NCI-H1436 treated with DMSO at 0.1 percent for 48 hours (cell line): ENCODE results near the gene ERBB4.

Experiments
- DNase-seq: peaks from one replicate; lab custom pipeline; 2025; lab: John Stamatoyannopoulos, UW

The ERBB4 gene

DNA sequence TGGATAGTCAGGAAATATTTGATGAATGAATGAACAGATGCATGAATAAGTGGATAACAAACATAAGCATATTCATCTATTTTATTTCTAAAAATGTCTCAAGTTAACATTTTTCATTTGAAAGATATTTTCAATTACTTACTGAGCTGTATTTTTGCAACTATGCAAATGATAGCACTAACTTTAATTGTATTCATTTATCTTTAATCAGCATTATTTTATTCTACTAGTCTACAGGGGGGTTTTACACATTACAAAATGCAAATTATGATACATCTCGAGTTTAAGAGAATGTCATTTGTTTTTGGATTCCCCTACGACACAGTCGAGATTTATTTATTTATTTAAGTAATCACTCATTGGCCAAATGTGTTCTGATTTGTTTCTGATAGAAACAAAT, 530.6 kb downstream of the ERBB4 start:
- DNase-seq: no peak

DNA sequence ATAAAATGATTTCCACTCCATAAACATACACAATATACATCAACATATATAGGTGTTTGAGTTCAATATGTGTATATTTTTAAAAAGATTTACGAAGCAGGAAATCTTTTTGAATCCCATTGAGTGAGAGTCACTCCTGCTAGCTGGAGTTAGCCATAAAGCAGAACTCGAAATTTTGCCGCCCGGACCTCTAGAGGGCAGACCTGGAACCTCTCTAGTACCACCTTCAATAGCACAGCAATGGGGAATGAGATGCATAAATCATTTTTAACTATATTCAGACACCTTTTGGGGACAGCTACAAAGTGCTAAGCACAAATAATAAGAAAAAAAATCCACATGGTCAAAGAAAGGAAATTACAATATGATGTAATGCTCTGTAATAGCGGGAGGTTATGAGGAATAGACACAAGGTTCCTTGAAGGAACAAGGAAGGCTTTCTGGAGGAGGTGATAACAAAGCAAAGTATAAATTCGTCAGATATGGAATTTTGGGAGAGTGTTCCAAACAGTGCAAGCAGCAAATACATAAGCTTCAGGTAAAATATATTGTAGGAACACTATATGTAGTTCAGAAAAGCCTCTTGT, 533.4 kb downstream of the ERBB4 start:
- DNase-seq: no peak

- DNase-seq: no peak
These were observed 537.3 kb downstream of the ERBB4 start for GRCh38 chr2:212001325-212001724.

DNA sequence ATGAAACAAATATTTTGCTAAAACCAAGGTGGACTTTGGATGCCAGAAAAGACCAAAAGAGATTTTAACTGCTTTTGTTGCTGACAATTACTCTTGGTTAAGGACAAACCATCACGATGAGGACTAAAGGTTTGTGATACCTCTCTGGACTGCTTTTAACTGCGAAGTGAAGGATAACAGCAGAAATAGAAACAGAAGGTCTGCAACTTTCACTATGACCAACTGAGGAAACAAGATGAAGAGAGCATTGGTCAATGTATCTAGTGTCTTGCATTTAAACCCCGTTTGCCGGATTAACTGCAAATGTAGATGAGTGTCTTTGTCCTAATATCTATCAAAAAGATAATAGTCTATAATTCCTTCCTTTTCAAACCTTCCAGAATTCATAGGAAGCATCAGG, 541.7 kb downstream of the ERBB4 start:
- DNase-seq: no peak

DNA sequence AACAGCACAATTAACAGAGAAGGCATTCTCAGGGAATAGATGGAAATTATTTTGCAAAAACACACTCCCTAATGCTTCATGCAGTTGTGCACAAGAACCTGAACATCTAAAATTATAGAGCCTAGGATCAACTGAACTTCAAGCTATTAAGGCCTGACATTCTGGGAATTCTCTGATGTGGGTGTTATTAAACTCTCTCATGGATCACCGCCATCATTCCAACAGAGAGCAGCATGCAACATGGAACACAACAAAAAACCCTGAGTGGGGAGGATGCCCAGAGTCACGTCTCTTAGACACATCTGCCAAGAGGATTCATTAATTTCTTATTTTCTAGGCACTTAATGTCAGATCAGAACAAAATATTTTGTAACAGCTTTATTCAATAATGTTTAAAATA, 543.8 kb downstream of the ERBB4 start:
- DNase-seq: no peak

DNA sequence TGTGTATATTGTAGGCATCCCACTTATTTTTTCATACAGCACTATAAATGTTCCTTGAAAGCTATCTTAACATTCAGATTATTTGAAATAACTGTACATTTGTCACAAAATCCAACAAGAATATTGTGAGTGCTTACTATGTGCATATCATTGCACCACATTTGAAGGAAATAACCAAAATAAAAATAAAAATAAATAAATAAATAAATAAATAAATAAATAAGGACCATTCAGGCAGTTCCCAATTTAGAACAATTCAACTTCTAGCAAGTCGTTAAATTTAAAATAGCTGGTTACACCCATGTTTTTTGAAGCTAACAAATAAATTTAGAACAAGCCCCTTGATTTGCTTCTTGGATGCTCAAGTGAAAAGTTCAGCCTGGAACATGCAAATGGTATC, 548.3 kb downstream of the ERBB4 start:
- DNase-seq: no peak

- no peak for DNase-seq
These were observed 552.3 kb downstream of the ERBB4 start for GRCh38 chr2:211986313-211986712.

DNA sequence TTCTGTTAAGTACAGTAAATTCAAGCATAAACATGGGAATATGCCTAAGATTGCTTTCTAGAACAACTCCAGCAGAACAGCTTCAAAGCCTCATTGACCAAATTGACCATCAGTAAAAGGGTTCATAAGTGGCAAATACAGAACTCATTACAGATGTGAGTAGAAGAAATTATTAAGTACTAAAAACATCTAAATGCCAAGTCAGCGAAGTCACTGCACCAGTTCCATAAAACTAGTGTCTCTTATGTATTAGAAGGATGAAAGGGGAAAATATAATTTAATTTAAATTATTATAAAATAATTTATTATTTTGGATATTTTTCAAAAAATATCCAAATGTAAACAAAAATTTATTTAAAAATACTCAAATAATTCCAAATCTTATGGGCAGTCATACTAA, 553.2 kb downstream of the ERBB4 start:
- DNase-seq: no peak

DNA sequence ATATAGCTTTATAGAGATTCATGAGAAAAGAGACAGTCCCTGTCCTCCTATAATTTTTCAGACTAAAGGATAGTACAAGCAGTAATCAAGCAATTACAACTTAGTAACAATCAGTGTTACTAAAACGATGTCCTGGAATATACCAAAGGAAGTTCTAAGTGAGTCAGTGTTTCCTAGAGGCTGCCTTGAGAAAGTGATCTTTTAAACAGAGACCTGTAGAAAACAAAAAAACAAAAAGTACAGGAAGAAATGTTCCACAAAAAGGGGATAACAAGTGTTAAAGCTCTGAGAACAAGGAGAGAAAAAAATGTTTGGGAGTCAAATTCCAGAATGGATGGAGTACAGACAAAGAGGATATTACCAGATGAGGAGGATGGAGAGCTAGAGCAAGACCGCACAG, 556.4 kb downstream of the ERBB4 start:
- no peak for DNase-seq

GRCh38 chr2:211981451-211981850, 557.2 kb downstream of the ERBB4 start:
- no peak for DNase-seq

DNA sequence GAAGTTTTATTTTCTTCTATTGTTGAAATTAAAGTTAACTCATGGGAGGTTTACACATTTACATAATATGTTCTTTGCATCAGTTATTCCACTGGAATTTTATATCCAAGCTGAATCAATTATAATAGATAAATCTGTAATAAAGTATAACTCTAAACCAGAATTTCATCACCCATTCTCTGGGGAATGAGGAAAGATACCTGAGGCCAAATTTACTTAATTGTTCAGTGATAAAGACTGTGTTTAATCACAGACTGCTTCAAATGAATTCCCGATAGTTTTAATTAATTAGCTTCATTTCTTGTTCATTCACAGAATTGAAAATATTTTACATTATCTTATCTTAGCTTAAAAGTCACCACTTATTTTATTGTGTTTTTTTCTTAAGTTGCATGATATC, 562.5 kb downstream of the ERBB4 start:
- DNase-seq: no peak

- no peak for DNase-seq
These were observed 571.4 kb downstream of the ERBB4 start for GRCh38 chr2:211967234-211967633.

GRCh38 chr2:211963969-211964368, 574.6 kb downstream of the ERBB4 start:
- no peak for DNase-seq

GRCh38 chr2:211957799-211958198, 580.8 kb downstream of the ERBB4 start:
- no peak for DNase-seq

DNA sequence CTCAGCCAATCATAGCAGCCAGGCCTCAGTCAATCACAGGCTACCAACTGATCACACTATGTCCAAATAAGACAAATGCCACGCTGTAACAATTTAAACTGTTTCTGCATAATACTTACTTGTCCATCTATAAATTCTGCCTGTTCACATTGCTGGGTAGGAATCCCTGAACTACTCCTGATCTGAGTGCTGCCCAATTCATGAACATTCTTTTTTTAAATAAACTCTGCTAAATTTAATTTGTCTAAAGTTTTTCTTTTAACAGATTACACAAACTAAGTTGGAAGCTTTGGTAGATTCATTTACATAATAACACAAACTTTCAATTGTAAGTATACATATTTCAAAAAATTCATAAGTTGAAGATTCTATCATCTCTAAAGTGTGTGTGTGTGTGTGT, 583.0 kb downstream of the ERBB4 start:
- no peak for DNase-seq

GRCh38 chr2:211948932-211949331, 589.7 kb downstream of the ERBB4 start:
- no peak for DNase-seq

GRCh38 chr2:211946960-211947359, 591.6 kb downstream of the ERBB4 start:
- no peak for DNase-seq

DNA sequence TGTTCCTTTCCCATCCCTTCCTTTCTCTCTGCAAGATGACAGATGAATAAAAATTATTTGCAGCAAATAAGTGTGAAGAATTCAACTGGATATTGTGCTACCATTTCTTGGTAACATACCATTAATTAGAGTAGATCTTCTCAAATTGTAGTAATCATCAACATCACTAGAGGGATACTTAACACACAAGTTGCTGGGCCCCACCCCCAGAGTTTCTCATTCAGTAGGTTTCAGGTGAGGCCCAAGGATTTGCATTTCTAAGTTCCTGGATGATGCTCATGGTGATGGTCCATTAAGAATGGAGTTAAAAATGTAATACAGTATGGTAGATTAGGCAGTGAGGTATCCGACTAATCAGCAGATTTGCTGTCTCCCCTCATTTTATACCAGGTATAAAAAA, 594.0 kb downstream of the ERBB4 start:
- DNase-seq: no peak

DNA sequence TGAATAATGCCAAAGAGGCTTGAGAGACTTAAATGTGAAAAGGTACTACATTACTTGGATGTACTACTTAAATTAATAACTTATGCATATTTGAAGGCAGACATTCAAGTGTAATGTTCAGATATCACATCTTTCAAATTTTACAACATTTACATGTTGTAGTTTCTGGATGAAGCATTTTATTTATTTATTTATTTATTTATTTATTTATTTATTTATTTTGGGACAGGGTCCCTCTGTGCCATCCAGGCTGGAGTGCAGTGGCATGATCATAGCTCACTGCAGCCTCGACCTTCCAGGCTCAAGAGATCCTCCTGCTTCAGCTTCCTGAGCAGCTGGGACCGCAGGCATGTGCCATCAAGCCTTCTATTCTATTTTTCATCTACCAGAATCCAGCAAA, 596.4 kb downstream of the ERBB4 start:
- no peak for DNase-seq

DNA sequence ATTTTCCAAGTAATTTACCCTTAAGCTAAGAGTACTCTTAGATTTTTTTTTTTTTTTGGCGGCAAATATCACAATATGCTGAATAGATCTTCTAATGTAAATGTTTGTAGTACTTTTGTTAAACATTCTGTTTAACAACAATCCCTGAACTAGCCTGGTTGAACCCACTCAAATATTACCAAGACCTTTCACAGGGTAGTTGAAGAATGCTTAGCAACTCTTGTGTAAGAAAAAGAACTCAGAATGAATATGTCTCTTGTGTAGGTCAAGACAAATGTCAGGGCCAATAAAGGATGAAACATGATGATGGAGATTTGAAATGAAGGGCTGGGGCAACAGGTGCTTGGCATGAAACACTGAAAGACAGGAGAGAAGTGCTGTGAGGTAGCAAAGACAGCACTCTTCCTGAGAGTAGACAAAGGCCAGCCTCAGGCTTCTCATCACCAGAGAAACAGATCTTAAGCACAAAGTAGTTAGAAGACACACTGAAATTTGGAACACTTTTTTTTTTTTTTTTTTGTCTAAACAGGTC, 597.3 kb downstream of the ERBB4 start:
- no peak for DNase-seq

DNA sequence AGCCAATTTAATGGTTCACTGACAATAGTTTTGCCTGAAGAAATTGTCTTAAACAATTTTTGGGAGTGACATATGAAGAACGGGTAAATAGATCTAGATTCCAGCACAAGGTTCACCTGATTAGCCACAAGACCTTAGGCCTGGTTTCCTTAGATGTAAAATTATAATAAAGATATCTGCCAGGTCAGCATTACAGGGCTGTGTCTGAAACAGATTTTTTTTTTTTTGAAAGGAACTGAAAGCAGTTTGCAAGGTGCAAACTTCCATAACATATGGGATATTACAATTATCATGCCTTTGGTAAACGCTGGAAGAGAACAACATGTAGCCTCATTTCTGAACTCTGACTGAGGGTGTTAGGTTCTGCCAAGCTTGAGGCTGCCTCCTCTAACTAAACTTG, 599.4 kb downstream of the ERBB4 start:
- DNase-seq: no peak

- no peak for DNase-seq
These were observed 603.8 kb downstream of the ERBB4 start for GRCh38 chr2:211934811-211935210.

GRCh38 chr2:211931314-211931713, 607.3 kb downstream of the ERBB4 start:
- no peak for DNase-seq

- no peak for DNase-seq
These were observed 608.3 kb downstream of the ERBB4 start for GRCh38 chr2:211930331-211930730.

- DNase-seq: no peak
These were observed 610.4 kb downstream of the ERBB4 start for GRCh38 chr2:211928201-211928600.
